IMR-90 (cell line): Measurements from ENCODE around the gene ZNF841.
"Not testable (repeated sequence)": the region's sequence is repeated elsewhere in the genome, so short reads cannot be mapped to it uniquely, and the experiment has no call there.

ENCODE experiments used
- BHLHE40 ChIP-seq: fragments of 150-350 bp; IDR thresholded peaks from 2 replicates; pipeline ENCODE4 v1.6.1; 2016; ENCODE audit warnings: mild to moderate bottlenecking, low read depth, low read length
- CHD1 ChIP-seq: IDR thresholded peaks from 2 replicates; pipeline ENCODE4 v1.6.1; 2012; ENCODE audit warnings: low read depth, low read length, improper control_type of control experiment
- FOS ChIP-seq: fragments of 150-350 bp; IDR thresholded peaks from 2 replicates; pipeline ENCODE4 v1.6.1; 2016; ENCODE audit warnings: low read depth, low read length
- MAFK ChIP-seq: IDR thresholded peaks from 2 replicates; pipeline ENCODE4 v1.6.1; 2012; ENCODE audit warnings: low read depth, low read length, improper control_type of control experiment
- MXI1 ChIP-seq: IDR thresholded peaks from 2 replicates; pipeline ENCODE4 v1.6.1; 2012; ENCODE audit warnings: low read depth, mild to moderate bottlenecking, low read length, moderate library complexity, borderline replicate concordance
- NFE2L2 ChIP-seq: fragments of 150-350 bp; IDR thresholded peaks from 2 replicates; pipeline ENCODE4 v1.6.1; 2016; ENCODE audit warnings: low read depth, mild to moderate bottlenecking, low read length
- POLR2A ChIP-seq: IDR thresholded peaks from 2 replicates; pipeline ENCODE4 v1.6.1; 2012; ENCODE audit warnings: mild to moderate bottlenecking, low read depth, low read length
- RAD21 ChIP-seq: IDR thresholded peaks from 2 replicates; pipeline ENCODE4 v1.6.1; 2012; ENCODE audit warnings: low read length, improper control_type of control experiment
- RCOR1 ChIP-seq: IDR thresholded peaks from 2 replicates; pipeline ENCODE4 v1.6.1; 2012; ENCODE audit warnings: mild to moderate bottlenecking, low read length, improper control_type of control experiment; ENCODE audit not compliant: insufficient replicate concordance
- RFX5 ChIP-seq: IDR thresholded peaks from 2 replicates; pipeline ENCODE4 v1.8.0; 2012; ENCODE audit warnings: low read depth, mild to moderate bottlenecking, low read length, moderate library complexity
- SMC3 ChIP-seq: fragments of 150-350 bp; IDR thresholded peaks from 2 replicates; pipeline ENCODE4 v1.6.1; 2016; ENCODE audit warnings: low read depth, mild to moderate bottlenecking, antibody characterized with exemption, low read length, moderate library complexity
- TF ChIP-seq, protein P1 (sequence below): conservative IDR thresholded peaks from 2 replicates; pipeline ENCODE4 v1.5.1; 2012; ENCODE audit warnings: mild to moderate bottlenecking, low read depth, low read length, improper control_type of control experiment
- TF ChIP-seq, protein P2 (sequence below): fragments of 150-350 bp; IDR thresholded peaks from 2 replicates; pipeline ENCODE4 v1.6.1; 2017; ENCODE audit warnings: mild to moderate bottlenecking, antibody characterized with exemption, low read length, low read depth

DNA sequence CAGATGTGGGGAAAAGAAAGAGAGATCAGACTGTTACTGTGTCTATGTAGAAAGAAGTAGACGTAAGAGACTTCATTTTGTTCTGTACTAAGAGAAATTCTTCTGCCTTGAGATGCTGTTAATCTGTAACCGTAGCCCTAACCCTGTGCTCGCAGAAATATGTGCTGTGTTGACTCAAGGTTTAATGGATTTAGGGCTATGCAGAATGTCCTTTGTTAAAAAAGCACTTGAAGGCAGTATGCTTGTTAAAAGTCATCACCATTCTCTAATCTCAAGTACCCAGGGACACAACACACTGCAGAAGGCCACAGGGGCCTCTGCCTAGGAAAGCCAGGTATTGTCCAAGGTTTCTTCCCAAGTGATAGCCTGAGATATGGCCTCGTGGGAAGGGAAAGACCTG lies 71.1 kb downstream of the ZNF841 start:
- TF ChIP-seq, protein P1, sequence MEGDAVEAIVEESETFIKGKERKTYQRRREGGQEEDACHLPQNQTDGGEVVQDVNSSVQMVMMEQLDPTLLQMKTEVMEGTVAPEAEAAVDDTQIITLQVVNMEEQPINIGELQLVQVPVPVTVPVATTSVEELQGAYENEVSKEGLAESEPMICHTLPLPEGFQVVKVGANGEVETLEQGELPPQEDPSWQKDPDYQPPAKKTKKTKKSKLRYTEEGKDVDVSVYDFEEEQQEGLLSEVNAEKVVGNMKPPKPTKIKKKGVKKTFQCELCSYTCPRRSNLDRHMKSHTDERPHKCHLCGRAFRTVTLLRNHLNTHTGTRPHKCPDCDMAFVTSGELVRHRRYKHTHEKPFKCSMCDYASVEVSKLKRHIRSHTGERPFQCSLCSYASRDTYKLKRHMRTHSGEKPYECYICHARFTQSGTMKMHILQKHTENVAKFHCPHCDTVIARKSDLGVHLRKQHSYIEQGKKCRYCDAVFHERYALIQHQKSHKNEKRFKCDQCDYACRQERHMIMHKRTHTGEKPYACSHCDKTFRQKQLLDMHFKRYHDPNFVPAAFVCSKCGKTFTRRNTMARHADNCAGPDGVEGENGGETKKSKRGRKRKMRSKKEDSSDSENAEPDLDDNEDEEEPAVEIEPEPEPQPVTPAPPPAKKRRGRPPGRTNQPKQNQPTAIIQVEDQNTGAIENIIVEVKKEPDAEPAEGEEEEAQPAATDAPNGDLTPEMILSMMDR = not testable (repeated sequence)
- TF ChIP-seq RFX5, MAFK, RCOR1, SMC3, FOS, CHD1, POLR2A, MXI1, RAD21, BHLHE40, NFE2L2: not testable (repeated sequence)
- TF ChIP-seq, protein P2, sequence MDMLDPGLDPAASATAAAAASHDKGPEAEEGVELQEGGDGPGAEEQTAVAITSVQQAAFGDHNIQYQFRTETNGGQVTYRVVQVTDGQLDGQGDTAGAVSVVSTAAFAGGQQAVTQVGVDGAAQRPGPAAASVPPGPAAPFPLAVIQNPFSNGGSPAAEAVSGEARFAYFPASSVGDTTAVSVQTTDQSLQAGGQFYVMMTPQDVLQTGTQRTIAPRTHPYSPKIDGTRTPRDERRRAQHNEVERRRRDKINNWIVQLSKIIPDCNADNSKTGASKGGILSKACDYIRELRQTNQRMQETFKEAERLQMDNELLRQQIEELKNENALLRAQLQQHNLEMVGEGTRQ = not testable (repeated sequence)
